IPS DF 4.7 (cell line): ENCODE measurements around the gene TSHZ1.

Experiments used
- DNase-seq: peaks from one replicate; pipeline ENCODE4 v3.0.0-alpha.2; 2013; ENCODE audit warnings: low spot score; ENCODE audit errors: extremely low read depth

Gene TSHZ1

DNA sequence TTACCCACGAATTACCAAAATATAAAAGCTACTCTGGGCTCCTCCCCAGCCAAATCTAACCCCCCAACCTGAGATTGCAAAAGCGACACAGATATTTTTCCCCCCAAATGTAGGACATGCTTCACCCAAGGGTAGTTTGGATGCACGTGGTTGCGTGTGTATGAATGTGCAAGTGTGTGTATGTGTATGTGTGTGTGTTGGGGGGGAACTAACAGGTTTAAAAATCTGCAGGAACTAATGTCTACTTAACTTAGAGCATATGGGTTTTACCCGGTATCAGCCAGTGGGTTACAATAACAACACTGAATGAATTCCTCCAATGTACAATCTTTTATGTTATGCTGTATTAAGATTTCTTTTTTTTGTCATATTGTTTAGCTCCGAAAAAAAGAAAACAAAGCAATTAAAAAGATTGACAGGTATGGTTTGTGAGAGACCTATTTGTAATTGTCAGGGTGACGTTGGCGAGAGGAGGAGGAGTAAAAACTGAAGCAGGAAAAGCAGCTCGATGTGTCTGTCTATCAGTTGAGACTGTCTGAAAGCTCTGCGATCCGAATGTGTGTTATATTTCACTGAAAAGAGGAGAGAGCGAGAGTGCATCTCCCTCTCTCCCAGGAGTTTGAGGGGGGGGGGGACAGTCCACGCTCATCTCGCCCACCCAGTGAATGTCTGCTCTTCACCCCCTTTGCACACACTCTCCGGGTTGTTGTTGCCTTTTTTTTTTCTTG lies at the start of gene TSHZ1:
TSHZ1 (plus strand) TSS at position 524 of the 728 bp plus-strand sequence. CDS start 1,080 bp downstream, outside the sequence.
- DNase-seq, result no peak

DNA sequence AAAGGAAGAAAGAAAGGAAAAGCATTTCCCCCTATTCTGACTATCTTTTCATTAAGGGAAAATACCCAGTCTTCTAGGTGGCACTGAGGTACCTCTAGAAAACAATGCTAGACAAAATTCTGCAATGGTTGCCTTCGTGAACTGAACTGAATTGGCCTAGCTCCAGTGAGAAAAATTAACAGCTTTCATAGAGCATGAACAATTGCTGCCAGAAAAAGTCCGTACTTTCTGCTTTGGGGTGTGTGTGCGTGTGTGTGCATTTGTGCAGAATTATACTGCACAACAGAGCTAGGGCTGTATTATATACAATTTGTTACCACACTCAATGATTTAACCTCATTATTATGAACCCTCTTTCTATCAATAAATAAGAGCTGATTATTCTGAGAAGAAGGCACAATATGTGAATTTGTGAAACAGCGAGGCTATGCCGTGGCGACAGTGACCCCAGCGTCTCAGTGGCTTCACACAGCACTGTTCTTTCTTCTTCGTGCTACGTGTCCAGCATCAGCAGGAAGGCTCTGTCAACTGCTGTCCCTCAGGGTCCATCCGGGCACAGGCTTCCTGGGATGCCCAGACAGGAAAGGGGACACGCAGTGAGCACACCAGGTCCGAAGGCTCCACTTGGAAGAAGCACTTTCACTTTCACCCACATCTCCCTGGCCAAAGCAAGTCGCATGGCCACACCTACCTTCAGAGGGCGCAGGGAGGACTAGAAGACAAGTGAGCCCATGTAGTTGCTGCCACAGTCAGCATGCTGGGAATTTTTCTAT lies 49.2 kb upstream of the TSHZ1 start:
- DNase-seq, result no peak

GRCh38 chr18:75162467-75162866 lies 48.1 kb upstream of the TSHZ1 start:
- no peak for DNase-seq

- no peak for DNase-seq
Observed at GRCh38 chr18:75162978-75163377, 47.6 kb upstream of the TSHZ1 start.

DNA sequence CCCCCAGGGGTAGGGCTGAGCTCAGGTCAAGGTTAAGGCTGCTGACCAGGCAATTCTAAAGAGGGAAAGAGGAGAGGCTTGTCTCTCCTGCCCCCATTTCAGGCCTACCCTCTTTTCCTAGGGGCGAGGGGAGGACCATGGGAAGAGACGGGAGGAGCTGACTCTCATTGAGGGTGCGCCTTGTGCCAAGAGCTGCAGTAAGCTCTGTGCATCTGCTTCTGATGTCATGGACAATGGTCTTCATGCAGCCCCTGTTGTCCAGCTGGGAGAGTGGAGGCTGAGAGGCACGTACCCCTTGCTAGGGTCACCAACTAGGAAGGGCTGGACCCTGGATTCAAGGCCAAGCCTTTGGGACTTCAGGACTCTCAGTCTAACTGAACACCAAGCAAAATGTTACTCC lies 46.9 kb upstream of the TSHZ1 start:
- no peak for DNase-seq

DNA sequence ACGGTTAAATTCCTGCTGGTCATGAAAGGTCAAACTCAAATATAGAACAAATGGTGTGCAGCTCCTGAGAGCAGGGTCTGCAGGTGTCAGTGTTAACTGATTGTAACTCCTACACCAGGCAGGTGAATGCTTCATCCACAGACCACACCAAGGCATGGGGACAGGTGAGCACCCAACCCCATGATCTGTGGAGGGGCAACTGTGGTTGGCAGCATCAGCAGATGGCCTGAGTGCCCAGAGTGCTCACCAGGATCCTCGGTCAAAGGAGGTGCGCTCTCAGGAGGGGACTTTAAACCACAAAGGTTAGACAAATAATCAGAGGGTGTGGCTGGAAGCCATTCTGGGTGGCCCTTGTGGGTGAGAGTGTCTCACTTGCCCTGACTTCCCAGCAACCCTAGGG lies 46.1 kb upstream of the TSHZ1 start:
- DNase-seq, result no peak

DNA sequence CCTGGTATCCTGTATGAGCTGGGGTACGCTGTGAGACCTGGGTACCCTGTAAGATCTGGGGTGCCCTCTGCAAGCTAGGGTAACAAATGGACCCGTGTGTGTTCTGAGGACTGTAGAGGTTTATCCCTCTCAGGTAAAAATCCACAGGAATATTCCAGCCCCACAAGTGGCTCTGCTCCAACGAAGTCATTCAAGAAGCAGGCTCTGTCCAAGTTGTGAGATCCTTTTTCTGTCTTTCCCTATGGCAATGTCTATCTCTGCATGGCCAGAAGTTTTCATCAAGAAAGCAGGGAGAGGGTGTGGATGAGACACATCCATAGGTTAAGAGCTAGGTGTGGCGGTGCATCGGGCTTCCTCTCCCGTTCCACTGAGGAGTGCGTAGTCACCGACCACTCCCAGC lies 44.7 kb upstream of the TSHZ1 start:
- no peak for DNase-seq

DNA sequence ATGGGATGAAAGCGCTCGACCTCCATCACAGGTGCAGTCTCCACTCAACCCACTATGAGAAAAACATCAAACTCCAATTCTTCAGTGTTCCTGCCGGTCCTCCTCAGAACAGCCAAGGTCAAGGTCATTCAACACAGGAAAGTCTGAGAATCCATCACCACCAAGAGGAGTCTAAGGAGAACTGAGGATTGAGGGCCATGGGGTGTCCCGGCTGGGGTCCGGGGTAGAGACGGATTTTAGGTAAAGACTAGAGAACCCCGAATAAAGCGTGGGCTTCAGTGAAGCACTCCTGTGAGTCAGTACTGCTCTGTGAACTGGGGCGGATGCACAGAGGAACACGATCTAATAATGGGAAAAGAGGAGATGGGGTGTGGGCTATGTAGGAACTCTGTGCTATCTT lies 43.5 kb upstream of the TSHZ1 start:
- DNase-seq, result no peak

DNA sequence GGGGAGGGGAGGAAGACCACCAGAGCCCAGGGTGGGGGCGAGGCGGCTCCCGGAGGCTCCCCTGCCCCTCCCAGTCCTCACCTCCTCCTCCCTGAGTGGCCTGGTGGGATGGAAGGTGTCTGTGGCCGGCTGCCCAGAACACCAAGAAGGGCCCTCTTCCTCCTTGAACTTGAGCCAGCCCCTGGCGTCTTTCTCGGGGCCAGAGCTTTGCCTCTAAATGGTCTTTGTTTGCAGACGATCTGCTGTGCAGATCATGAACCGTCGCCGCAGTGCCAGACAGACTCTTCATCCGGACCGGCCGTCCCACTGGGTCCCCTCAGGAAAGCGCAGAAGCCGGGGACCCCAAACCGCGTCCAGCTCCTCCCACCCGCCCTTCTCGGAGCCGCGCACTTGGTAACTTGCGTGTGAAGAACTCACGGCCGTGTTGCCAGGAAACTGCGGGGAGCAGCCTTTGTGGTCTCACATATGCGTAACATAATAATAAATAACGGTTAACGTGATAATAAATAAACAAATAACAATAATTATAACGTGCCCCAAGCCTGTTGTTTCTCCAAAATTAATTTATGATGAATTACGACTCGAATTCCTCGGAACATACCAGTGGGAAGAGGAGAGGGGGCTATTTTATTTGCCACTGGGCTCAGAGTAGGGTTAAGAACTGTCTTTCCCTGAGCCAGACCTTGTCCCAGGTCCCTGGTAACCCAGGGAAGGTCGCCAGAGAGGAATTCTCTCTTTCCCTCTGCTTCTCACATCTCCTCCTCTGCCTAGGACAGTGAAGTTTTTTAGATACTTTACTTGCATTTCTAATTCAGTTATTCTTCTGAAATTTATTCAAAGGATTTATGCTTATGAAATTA lies 42.6 kb upstream of the TSHZ1 start:
- DNase-seq, result no peak

DNA sequence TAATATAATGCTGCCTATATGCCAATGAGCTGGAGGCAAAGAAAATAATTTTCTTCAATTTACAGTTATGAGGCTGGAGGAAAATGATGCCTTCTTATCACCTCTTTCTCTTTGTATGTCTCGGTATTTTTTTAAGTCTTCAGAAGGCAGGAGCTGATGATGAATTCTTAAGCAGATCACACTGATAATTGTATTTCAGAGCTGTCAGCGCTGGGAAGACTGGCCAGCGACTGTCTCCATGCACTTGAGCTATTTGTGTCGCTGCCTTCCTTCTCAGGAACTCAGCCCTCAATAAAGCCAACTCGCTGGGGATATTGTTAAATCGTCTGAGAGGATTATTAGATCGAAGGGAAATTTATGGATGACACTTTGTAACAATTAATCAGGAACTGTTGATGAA lies 42.0 kb upstream of the TSHZ1 start:
- DNase-seq, result no peak

DNA sequence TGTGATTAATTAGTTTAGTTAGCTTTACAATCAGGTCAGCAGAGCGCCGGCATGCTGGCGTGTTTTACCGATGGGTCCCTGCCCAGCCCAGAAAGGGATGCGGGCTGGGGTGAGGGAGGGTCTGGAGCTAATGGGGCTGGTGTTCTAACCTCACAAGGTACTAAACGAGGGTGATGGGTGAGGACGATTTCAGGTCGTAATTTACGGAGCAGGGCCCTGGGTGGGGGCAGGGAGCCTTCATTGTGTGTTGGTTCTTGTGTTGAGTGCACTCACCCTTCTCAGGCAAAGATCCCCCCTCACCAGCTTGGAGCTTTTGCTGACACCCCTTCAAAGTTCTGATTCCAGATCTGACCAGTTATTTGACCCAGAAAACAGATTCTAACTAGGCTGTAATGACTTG lies 41.2 kb upstream of the TSHZ1 start:
- no peak for DNase-seq

- no peak for DNase-seq
Observed at GRCh38 chr18:75170022-75170789, 40.4 kb upstream of the TSHZ1 start.

GRCh38 chr18:75170916-75171315 lies 39.7 kb upstream of the TSHZ1 start:
- no peak for DNase-seq

DNA sequence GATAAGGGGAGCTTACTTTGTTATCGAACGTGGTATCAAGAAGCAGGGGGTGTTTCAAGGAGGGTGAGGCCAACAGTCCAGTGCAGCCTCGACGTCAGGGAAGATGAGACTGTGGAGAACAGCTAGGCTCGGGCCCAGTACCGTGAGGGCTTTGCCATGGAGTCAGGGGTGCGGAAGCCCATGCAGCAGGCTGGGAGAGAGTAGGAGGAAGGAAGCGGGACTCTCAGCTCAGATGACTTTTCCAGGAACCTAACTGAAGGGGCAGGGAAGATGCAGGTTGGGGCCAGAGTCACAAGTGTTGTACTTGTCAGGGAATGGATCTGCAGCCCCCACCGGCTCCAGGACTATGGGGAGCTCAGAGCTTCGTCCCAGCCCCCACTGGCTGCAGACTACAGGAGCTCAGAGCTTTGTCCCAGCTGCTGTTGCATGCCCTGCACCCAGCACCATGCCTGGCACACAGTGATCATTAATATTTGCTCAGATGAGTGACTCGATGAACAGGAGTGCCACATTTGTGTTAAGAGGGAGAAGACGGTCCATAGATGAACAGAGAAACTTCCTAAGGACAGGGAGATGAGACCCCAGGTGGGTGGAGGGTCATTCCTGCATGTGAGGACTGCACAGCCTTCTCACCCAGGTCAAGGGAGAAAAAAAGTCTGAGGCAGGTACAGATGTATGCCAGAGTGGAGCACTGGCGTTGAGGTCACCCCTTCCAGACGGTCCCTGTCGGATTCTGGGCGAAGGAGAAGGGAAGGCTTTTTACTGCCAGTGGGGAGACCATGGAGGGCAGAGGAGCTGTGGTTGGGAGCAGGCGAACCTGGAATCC lies 38.1 kb upstream of the TSHZ1 start:
- no peak for DNase-seq

GRCh38 chr18:75173125-75173432 lies 37.5 kb upstream of the TSHZ1 start:
- no peak for DNase-seq

DNA sequence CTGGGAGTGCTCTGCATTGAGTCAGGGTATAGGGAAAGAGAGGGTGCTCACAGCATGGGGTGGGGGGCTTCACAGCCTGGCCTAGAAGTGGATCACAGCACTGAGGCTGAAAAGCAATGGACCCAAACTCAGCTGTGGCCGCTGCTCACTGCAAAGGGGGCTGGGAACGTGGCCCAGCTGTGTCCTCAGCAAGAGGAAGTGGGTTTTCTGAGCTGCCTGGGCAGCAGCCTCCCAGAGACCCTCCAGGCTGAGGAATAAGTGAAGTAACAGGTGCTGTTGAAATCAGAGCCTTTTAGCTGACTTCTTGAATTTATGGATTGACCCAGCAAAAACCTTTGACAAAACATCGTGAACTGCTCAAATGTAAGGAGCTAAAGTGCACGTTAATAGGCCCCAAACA lies 36.9 kb upstream of the TSHZ1 start:
- no peak for DNase-seq

GRCh38 chr18:75176849-75177248 lies 33.7 kb upstream of the TSHZ1 start:
- no peak for DNase-seq

DNA sequence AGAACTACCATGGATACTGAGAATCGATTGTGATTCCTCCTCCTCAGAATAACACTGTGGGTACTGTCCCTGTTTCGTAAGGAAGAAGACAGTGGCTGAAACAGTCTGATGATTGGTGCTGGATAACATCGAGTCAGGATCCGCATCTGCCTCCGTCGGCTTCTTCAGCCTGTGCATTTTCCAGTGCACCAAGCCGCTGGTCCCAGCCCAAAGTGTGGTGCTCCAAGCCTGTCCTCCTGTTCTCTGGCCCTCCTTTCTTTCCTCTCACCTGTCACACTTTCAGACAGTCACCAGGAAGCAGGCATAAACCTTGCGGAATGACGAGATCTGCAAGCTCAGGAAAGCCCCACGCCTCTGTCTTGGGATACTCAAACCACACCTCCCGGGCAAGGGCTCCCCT lies 32.2 kb upstream of the TSHZ1 start:
- no peak for DNase-seq

- no peak for DNase-seq
Observed at GRCh38 chr18:75179819-75180600, 30.6 kb upstream of the TSHZ1 start.

- DNase-seq, result no peak
Observed at GRCh38 chr18:75183524-75183923, 27.1 kb upstream of the TSHZ1 start.
